Liver (tissue), 9 donors: ENCODE data around the gene TRIM14. TPM values are rescaled to one million over a fixed set of nuclear protein-coding genes. Genes with fewer than 3 reads are reported as not detected.

ENCODE experiments used
- DNase-seq: peaks from one replicate; pipeline ENCODE4 v3.0.0-alpha.2; 2017; ENCODE audit warnings: low spot score
- H3K27ac ChIP-seq, 2 donors: one replicate each; pipeline ENCODE4 v1.7.0; 2013; ENCODE audit warnings: inconsistent platforms in 2 of 2, low read length in 2 of 2, control low read depth in 1 of 2, low read depth in 1 of 2, mild to moderate bottlenecking in 1 of 2
- H3K27me3 ChIP-seq, 4 donors: one replicate each; pipeline versions ENCODE4 v1.6.1 to v1.7.0; 2013; ENCODE audit warnings: low read length in 3 of 4, inconsistent platforms in 1 of 4, mild to moderate bottlenecking in 1 of 4, moderate library complexity in 1 of 4; ENCODE audit not compliant: control insufficient read depth in 4 of 4, insufficient read depth in 4 of 4
- H3K36me3 ChIP-seq, 4 donors: one replicate each; pipeline versions ENCODE4 v1.6.1 to v1.7.0; 2013; ENCODE audit warnings: low read length in 3 of 4, mild to moderate bottlenecking in 3 of 4, low read depth in 1 of 4, moderate library complexity in 1 of 4; ENCODE audit not compliant: control insufficient read depth in 4 of 4, insufficient read depth in 3 of 4
- H3K4me1 ChIP-seq, 4 donors: one replicate each; pipeline versions ENCODE4 v1.6.1 to v1.7.0; 2013; ENCODE audit warnings: low read length in 3 of 4, mild to moderate bottlenecking in 3 of 4, moderate library complexity in 1 of 4; ENCODE audit not compliant: control insufficient read depth in 4 of 4, insufficient read depth in 4 of 4
- H3K4me3 ChIP-seq, 3 donors: one replicate each; pipeline versions ENCODE4 v1.6.1 to v1.7.0; 2013; ENCODE audit warnings: low read length in 3 of 3, control low read depth in 1 of 3, low read depth in 1 of 3, mild to moderate bottlenecking in 1 of 3
- H3K9ac ChIP-seq, 2 donors: one replicate each; pipeline ENCODE4 v1.7.0; 2013; ENCODE audit warnings: low read length in 2 of 2, mild to moderate bottlenecking in 2 of 2, moderate library complexity in 2 of 2, control low read depth in 1 of 2, low read depth in 1 of 2
- H3K9me3 ChIP-seq, 4 donors: one replicate each; pipeline versions ENCODE4 v1.6.1 to v1.7.0; 2013; ENCODE audit warnings: low read length in 3 of 4; ENCODE audit not compliant: control insufficient read depth in 4 of 4
- CTCF ChIP-seq: fragments of 150-350 bp; IDR thresholded peaks from 2 replicates; pipeline ENCODE4 v1.5.1; 2017; ENCODE audit warnings: improper control_type of control experiment, low read depth, low read length; ENCODE audit not compliant: missing input control
- EGR1 ChIP-seq, 2 donors: IDR thresholded peaks; 2 replicates each; pipeline ENCODE4 v1.6.1; 2016 to 2018; ENCODE audit warnings: antibody characterized with exemption in 2 of 2, low read depth in 2 of 2
- FOXA1 ChIP-seq: IDR thresholded peaks from 2 replicates; pipeline ENCODE4 v1.6.1; 2016; ENCODE audit warnings: antibody characterized with exemption
- FOXA2 ChIP-seq: IDR thresholded peaks from 2 replicates; pipeline ENCODE4 v1.6.1; 2016; ENCODE audit warnings: antibody characterized with exemption
- GABPA ChIP-seq, 2 donors: IDR thresholded peaks in 1 of 2; conservative IDR thresholded peaks in 1 of 2; 2 replicates each; pipeline ENCODE4 v1.6.1; 2016; ENCODE audit warnings: antibody characterized with exemption in 2 of 2, mild to moderate bottlenecking in 1 of 2, moderate library complexity in 1 of 2
- HNF4A ChIP-seq, 2 donors: conservative IDR thresholded peaks; 2 replicates each; pipeline ENCODE4 v1.6.1; 2016; ENCODE audit warnings: antibody characterized with exemption in 2 of 2, mild to moderate bottlenecking in 2 of 2
- JUND ChIP-seq, 2 donors: IDR thresholded peaks; 2 replicates each; pipeline ENCODE4 v1.6.1; 2016; ENCODE audit warnings: antibody characterized with exemption in 2 of 2
- MAX ChIP-seq: IDR thresholded peaks from 2 replicates; pipeline ENCODE4 v1.6.1; 2016; ENCODE audit warnings: antibody characterized with exemption
- NR2F2 ChIP-seq: IDR thresholded peaks from 2 replicates; pipeline ENCODE4 v1.6.1; 2016; ENCODE audit warnings: antibody characterized with exemption
- REST ChIP-seq: IDR thresholded peaks from 2 replicates; pipeline ENCODE4 v1.6.1; 2016; ENCODE audit warnings: antibody characterized with exemption, mild to moderate bottlenecking
- SP1 ChIP-seq: IDR thresholded peaks from 2 replicates; pipeline ENCODE4 v1.6.1; 2018; ENCODE audit warnings: antibody characterized with exemption, mild to moderate bottlenecking
- TAF1 ChIP-seq: conservative IDR thresholded peaks from 2 replicates; pipeline ENCODE4 v1.6.1; 2016; ENCODE audit warnings: antibody characterized with exemption, mild to moderate bottlenecking
- YY1 ChIP-seq: IDR thresholded peaks from 2 replicates; pipeline ENCODE4 v1.6.1; 2016; ENCODE audit warnings: antibody characterized with exemption, mild to moderate bottlenecking
- ZBTB33 ChIP-seq: IDR thresholded peaks from 2 replicates; pipeline ENCODE4 v1.6.1; 2016; ENCODE audit warnings: antibody characterized with exemption
- WGBS: extraction: QIAGEN DNeasy Blood & Tissue Kit; methylation state at CpG from one replicate; pipeline ENCODE4 v1.1.7; 2013; 5-methylcytosine and 5-hydroxymethylcytosine counted together
- polyA plus RNA-seq, 2 donors: library from polyadenylated mRNA; stranded (reverse) in 1 of 2; unstranded in 1 of 2; fragments of 200-250 nt in 1 of 2; fragments of >200 nt in 1 of 2; fragmentation: Nextera tagmentation in 1 of 2; extraction: Ambion mirVana in 1 of 2; gene quantifications; one replicate each; pipeline versions ENCODE4 v1.2.1 to v1.2.3, GENCODE V29; 2013 to 2015
- total RNA-seq, 2 donors: library from RNA; depleted of rRNA; stranded (reverse); fragments of >200 nt; gene quantifications; one replicate each; pipeline ENCODE4 v1.2.3, GENCODE V29; 2014
- donor health status: healthy.
- donor health status: healthy.
- donor health status: healthy.
- donor health status: healthy.
- donor health status: healthy.

Gene TRIM14
- total and polyA plus RNA-seq, 4 donors, result 15.2 to 22.0 (median 17.8) TPM

- no peaks in the 10 kb centered on the region for H3K9me3 ChIP-seq
- WGBS, result 66% methylated on average over 6 of the region's 6 CpGs
- peaks cover 0 to 5% (median 2%) of the 10 kb centered on the region in 4 donors for H3K4me1 ChIP-seq
- no peaks in the 10 kb centered on the region for H3K27me3 ChIP-seq
- no peak overlapping the region for H3K4me3 ChIP-seq
- no peak overlapping the region for H3K9ac ChIP-seq
- H3K36me3 ChIP-seq, result peaks cover 0 to 8% (median 3%) of the 10 kb centered on the region in 4 donors
- TF ChIP-seq CTCF (no peak), JUND (IDR thresholded peaks at IDR 0.05) (no peak), TAF1 (no peak)
- no peak for DNase-seq
- no peak overlapping the region for H3K27ac ChIP-seq
These were observed 17.2 kb downstream of the TRIM14 start for GRCh38 chr9:98101868-98102273.

GRCh38 chr9:98101416-98101815 lies 17.6 kb downstream of the TRIM14 start:
- Histone ChIP-seq H3K4me1 (peaks cover 0 to 5% (median 2%) of the 10 kb centered on the region in 4 donors), H3K36me3 (peaks cover 0 to 8% (median 3%) of the 10 kb centered on the region in 4 donors)
- TF ChIP-seq NR2F2 (no peak), YY1 (no peak), TAF1 (no peak), JUND (IDR thresholded peaks at IDR 0.05) (no peak), FOXA2 (no peak), ZBTB33 (no peak), MAX (no peak), HNF4A (conservative IDR thresholded peaks at IDR 0.05) (no peak), GABPA (IDR thresholded peaks at IDR 0.05 in 1 of 2, conservative IDR thresholded peaks at IDR 0.05 in 1 of 2) (no peak), SP1 (no peak), CTCF (no peak), EGR1 (IDR thresholded peaks at IDR 0.05; ENCODE audit: low read depth in 2 of 2) (no peak), REST (no peak), FOXA1 (no peak)

More at GRCh38 chr9:98101416-98101815, 17.6 kb downstream of the TRIM14 start:
- no peak for DNase-seq
- no peaks in the 10 kb centered on the region for H3K9me3 ChIP-seq
- 95% methylated on average over 7 of the region's 7 CpGs for WGBS
- H3K27ac ChIP-seq, result no peak overlapping the region
- H3K27me3 ChIP-seq, result no peaks in the 10 kb centered on the region
- H3K9ac ChIP-seq, result no peak overlapping the region
- no peak overlapping the region for H3K4me3 ChIP-seq
